ENCODE results near the gene UCKL1.
"Not testable (repeated sequence)": the region's sequence is repeated elsewhere in the genome, so short reads cannot be mapped to it uniquely, and the experiment has no call there.

UCKL1 gene

DNA sequence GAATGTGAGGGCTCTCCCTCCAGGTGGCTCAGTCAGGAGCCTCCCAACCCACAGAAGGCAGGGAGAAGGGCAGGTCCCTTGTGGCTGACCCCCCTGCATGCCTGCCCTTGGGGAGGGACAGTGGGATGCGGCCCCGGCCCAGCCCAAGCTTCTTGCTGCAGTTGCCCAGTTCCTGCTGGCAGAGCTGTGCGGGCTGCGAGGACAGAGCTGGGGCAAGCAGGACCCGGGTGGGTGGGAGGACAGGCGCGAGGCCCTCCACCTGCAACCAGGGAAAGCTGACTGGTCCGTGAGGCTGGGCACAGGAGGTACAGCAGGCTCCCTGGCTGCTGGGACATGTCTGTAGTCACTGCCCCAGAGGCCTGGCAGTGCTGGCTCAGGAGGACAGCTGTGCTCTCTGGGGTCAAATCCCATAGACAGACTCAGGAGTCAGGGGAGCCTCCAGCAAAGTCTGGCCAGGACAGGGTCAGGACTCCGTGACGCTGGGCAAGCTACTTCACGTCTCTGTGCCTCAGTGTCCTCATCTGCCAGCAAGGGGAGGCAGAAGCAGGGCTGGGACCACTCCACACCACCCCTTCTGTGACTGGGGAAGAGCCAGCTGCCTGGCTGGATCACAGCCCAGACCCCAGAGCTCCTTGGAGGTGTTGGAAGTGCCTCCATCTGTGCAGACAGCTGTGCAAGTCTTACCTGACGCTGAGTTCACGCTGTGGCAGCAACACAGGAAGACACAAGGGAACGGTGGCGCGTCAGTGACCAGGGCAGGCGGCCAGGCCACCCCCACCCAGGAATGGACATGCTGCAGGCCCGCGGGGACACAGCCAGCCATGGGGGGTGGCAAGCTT is 13.0 kb downstream of the UCKL1 start:
- no peak for DNase-seq

DNA sequence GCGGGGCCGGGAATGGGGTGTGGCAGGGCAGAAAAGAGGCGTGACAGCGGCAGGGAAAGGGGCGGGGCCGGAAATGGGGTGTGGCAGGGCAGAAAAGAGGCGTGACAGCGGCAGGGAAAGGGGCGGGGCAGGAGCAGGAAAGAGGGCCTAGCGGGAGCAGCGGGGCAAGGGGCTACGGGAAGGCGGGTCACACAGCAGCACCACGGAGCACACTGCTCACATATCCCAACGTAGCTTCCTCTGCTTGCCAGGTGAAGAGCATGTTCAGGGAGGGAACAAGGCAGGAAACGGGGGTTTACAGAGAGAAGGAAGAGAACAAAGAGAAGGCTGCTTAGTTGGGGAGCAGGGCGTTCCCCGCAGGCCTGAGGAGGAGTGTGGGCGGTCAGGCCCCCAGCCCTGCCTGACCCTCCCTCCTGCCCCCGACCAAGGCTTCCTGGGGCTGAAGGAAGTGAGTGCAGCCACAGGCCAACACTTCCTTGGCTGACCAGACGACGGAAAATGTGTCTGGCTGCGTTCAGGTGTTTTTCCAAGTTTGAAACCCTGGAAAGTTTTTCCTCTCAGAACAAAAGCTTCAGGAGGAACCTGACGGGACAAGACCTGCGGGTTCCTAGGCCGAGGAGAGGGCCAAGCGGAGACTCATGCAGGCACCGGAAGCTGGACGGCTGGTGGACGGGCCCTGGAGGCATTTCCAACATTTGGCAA is 13.8 kb downstream of the UCKL1 start:
- no peak for DNase-seq

DNA sequence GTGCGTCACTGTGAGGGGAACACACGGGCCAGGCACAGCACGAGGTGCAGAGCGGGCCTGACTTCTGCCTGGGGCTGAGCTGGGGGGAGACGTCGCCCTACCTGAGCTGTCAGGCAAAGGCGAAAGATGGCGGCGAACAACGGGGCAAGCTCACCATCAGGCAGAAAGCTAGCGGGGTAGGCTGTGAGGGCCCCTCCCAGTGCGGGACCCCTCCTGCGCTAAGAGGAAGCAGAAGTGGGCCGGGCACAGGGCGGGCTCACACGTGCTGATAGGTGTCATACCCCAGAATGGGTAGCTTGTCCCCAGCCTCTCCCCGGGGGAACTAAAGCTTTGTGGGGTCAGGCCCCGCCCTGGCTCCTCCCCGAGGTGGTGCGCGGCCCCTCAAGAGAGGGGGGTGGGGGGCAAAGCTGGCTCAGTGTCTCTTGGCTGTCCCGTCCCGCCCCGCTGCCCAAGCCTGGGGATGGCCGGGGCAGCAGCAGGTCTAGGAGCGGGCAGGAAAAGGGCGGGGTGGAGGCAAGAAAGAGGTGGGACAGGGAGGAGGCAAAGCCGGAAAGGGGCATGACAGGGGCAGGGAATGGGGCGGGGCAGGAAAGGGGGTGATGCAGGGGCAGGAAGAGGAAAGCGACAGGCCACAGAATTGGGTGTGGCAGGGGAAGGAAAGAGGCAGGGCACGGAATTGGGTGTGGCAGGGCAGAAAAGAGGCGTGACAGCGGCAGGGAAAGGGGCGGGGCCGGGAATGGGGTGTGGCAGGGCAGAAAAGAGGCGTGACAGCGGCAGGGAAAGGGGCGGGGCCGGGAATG is 14.7 kb downstream of the UCKL1 start:
- no peak for DNase-seq

DNA sequence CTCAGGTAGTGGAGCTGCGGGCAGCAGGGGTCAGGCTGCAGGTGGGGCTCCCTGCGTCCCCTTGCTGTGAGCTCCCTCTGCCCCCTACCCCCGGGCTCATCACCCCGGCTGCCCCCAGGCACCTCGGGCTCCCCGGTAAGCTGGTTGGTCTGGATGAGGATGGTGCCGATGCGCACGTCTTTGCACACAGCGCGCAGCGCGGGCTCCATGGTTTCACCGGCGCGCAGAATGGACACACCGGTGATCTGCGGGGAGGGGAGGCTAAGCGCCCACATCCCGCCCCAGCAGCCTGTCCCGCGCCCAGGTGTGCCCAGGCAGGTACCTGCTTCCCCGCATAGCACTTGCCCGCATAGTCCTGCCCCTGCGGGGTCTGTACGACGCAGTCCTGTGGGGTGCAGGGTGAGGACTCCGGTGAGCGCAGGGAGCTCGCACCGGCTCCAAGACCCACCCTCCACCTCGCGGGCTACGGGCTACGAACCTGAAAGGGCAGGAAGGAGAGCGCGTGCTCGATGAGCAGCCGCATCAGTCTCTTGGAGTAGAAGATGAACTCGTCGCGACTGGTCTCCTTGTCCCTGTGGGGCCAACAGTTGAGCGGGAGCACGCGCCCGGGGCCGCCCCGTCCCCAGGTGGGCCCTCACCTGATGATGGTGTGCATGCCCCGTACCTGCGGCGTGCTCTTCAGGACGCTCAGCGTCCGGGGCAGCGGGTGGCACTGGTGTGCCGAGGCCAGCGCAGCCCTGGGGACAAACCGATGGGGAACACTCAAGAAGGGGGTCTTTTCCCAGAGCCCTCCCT is 15.5 kb downstream of the UCKL1 start:
- DNase-seq, result no peak

DNA sequence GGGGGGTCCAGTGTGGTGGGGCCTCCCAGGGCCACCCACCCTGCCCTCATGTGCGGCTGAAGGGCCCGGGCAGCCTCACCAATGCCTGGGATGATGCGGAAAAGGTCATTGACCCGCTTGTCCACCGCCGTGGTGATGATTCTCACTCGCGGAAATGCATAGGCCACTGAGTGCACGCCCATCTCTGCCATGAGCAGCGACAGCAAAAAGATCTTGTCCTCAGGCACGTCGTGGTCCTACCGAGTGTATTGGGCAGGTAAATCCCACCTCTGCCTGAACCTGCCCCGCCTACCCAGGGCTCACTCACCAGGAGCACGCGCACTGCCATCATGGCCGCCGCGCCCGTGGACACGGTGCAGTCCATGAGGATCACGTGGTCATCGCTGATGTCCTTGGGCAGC is 16.1 kb downstream of the UCKL1 start:
- no peak for DNase-seq

DNA sequence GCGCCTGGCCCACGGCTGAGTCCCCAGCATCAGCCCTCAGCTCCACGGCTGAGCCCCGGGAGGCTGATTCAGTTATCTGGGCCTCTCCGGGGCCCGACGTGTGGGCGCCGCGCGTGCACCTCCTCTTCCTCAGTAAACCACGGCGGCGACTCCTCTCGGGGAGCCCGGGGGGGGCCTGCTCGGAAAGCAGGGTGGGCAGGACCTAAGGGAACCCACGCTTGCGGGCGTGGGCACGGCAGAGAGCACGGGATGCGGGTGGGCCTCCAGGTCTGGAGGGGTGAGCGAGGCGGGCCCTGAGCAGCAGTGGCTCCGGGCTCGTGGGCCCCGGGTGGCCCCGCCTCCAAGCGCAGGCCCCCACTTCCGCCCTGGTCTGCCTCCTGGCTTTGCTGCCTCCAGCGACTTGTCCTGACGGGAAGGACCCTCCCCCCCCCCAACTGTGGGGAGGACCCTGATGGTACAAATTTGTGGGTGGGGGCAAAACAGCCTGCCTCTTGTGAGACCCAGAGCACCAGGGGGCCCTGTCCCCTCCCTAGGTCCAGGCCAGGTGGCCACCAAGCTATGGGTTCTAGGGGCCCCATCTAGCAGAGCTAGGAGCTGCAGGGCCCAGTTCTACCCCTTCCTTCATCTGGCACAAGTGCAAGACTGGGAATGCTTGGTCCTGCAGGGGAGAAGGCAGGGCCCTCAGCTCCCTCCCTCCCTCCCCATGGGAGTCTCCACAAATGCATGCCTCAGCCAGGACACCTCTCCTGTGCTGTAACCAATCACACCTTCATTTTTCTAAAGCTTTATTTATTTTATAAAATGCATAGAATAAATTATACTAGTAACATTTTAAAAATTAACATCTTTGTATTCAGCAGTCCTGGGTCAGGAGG is 16.9 kb downstream of the UCKL1 start:
- no peak for DNase-seq

DNA sequence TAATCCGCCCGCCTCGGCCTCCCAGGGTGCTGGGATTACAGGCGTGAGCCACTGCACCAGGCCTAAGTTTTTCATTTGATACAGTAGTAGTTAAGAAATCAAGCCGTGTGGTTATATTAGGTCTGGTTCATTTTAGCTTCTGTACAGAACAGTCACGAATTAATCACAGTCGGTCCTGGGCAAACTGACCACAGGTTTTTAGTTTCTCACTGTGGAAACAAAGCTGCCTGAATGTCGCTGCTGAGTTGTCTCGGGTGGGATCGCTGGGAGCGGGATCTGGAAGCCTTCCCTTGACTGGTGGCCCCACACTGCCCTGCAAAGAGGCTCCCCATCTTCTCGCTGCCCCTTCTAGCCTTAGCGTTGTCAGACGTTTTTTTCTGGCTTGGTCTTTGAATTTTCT is 18.6 kb downstream of the UCKL1 start:
- DNase-seq, result no peak

DNA sequence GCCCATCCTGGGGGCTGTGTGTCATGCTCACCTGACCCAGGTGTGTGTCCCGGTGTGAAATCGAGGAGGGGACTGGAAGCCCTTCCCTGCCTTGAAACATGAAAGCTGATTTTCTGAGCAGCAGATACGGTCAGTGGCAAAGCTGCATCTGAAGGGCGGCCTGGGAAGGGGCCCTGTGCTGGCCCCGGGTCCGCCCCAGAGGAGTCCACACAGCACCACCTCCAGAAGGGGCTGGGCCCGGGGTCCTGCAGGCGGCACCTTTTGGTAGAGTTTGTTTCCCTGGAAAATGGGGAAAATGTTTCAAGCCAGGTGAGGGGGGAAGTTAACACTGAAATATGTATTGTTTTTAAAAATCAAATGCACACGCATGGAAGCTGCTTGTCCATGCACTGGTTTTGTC is 20.8 kb downstream of the UCKL1 start:
- no peak for DNase-seq

DNA sequence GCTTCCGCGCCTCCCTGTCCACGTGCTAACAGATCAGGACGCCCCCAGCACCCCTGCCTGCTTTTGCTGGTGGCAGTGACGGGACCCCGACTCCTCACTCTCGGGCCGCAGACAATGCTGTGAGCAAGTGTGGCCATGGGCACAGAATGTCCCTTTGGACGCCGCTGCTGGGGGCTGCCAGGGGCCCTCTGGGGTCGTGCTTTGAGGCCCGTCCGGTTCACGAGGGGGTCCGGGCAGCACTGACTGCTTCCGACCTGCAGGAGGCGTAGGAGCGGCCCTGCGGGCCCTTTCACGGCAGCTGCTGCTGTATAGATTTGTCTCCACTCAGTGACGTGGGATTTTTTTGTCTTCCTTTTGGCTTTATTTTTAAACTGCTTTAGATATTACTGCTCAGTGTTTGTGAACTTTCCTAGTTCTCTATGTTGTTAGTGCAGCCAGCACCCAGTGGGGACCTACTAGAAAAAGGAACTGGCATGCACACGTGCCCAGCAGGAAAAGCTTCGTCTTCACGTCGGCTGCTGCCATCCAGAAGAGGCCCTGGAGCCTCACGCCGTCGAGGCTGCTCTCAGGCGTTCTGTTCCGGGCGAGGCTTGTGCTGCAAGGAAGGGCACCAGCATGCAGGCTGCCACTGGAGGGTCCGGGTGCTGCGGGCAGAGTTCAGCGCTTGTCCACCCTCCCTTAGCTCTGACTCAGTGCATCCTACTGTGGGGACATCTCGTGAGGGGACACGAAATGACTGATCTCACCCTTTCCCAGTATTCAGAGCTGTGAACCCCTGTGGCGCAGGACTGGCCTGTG is 21.7 kb downstream of the UCKL1 start:
- no peak for DNase-seq

DNA sequence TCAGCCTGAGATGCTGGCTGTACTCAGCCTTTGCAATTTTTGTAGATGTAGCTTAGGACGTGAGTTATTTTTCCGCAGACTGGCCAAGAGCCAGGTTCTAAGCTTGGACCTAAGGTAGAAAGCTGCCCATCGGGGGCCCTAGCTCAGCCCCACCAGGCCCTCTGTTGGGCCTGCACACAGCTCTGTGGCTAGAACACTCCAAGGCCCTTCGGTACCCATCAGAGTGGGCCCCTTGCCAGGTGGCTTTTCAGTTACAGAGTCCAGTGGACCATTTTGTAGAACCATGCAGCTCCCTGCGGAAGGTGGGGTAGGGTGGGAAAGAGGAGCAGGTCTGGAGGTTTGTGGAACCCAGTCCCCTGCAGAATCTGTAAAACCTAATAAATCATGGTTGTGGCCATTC is 22.6 kb downstream of the UCKL1 start:
- no peak for DNase-seq

DNA sequence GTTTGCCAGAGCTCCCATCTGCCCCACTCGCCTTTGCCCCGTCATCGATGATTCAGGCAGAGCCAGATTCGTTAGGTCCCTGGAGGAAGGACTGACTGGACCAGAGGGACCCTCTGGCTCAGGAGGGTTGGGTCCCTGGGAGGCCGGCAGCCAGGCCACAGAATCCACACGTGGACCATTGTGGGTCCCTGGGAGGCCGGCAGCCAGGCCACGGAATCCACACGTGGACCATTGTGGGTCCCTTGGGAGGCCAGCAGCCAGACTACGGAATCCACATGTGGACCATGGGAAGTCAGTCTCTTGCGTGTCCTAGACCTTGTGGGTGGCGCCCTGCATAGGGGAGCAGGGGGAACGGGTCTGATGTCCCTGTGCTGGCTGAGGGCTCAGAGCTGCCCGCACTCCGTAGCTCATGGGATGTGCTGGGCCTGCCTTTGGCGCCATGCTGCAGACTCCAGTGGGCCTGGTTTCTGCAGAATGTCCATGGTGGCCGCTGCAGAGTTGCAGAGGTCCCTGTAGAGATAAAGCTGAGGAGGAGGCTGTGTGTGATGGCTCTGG is 23.5 kb downstream of the UCKL1 start:
- no peak for DNase-seq

DNA sequence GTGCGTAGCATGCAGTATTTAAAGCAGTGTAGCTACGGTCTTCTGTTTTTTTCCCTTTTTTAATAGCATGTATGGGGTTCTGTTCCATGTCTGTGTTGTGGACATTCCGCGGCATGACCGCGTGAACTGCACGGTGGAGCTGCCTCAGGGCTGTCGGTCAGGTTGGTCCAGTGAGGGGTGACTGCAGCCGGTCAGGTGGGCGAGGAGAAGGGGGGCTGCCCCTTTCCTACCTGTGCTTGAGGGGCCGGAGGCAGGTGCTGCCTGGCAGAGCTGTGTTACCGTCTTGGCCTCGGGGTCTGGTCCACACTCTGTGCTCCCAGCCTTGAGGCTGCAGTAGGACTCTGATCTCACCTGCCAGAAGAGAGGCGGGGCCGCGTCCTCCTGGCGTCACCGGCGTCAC is 24.5 kb downstream of the UCKL1 start:
- DNase-seq, result no peak

DNA sequence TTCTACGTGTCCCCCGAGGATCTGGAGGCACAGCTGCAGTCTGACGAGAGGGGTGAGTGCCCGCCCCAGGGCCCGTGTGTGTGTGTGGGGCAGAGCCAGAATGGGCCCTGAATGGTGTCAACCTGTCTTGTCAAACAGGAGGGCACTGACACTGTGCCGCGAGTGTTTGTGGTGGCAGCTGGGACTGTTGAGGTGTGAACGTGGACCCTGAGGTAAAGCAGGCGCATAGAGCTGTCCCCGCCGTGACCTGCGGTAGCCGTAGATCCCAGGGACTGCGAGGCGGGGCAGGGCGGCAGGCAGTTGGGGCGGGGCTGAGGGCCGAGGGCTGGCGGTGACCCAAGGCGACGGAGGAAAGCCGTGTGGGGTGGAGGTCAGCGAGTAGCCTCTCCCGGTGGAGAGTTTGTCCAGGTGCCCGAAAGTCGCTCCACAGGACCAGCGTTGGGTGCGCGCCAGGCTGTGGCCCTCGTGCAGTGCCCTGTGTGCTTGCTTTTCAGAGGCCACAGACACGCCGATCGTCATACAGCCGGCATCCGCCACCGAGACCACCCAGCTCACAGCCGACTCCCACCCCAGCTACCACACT is 25.2 kb downstream of the UCKL1 start:
- DNase-seq, result no peak

DNA sequence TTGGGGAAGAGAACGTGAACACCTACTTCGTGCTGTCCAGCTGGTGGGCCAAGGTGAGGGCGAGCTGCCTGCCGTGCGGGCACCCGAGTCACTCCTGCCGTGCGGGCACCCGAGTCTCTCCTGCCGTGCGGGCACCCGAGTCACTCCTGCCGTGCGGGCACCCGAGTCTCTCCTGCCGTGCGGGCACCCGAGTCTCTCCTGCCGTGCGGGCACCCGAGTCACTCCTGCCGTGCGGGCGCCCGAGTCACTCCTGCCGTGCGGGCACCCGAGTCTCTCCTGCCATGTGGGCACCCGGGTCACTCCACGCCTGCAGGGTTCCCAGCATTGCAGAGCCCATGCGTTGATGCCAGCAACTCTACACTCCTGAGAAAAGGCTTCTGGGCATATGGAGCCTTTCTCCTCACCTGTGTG is 26.7 kb downstream of the UCKL1 start:
- not testable (repeated sequence) for DNase-seq

DNA sequence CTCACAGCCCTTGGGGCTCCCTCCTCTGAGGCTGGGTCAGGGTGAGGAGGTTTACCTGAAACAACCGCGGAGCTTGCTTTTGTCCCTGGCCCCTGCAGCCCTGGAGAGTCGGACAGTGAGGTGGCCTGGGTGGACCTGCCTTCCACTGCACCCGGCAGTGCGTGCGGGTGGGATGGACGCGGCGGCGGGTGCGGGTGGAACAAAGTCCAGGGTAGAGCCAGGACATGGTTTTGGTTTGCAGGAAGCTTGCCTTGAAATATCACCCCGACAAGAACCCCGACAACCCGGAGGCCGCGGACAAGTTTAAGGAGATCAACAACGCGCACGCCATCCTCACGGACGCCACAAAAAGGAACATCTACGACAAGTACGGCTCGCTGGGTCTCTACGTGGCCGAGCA is 27.1 kb downstream of the UCKL1 start:
- no peak for DNase-seq

DNA sequence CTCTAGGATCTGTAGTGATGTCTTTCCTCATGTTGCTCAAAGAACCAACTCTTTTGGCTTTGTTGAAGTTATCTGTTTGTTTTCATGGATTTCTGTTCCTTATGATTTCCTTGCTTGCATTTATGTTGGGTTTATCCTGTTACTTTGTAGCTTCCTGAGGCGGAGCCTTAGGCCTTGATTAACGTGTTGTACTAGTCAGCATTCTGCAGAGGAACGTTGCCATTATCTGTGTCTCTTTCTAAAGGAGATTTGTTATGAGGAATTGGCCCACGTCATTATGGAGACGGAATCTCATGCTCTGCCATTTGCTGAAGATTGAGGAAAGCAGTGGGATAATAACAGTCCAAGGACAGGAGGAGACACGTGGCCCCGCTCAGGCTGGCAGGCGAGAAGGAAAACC is 29.9 kb downstream of the UCKL1 start:
- no peak for DNase-seq

DNA sequence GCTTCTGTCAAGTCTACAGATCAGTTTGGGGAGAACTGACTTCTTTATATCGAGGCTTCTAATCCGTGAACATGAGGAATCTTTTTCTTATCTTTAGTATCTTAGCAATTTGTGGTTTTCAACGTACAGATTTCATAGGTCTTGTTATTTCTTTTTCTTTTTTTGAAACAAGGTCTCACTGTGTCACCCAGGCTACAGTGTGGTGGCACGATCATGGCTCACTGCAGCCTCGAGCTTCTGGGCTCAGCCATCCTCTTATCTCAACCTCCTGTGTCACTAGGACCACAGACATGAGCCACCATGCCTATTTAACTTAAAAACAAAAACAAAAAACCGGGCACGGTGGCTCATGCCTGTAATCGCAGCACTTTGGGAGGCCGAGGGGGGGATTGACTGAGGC is 32.0 kb downstream of the UCKL1 start:
- no peak for DNase-seq

DNA sequence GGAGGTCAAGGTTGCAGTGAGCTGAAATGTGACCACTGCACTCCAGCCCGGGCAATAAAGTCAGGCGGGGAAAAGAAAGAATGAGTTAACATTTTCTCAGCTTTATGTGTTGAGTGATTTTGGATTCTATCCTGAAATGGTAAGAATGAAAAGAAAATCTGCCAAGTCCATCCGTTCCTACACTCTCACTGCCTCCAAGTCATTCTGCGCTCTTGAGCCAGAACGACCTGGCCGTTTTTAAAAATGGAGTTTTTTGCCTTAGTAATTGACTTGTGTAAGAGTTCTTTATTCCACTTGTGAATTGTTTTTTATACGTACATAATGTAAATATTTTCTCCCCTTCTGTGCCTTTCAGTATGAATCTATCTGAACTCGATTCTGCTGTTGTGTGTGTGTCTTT is 32.6 kb downstream of the UCKL1 start:
- DNase-seq, result no peak

DNA sequence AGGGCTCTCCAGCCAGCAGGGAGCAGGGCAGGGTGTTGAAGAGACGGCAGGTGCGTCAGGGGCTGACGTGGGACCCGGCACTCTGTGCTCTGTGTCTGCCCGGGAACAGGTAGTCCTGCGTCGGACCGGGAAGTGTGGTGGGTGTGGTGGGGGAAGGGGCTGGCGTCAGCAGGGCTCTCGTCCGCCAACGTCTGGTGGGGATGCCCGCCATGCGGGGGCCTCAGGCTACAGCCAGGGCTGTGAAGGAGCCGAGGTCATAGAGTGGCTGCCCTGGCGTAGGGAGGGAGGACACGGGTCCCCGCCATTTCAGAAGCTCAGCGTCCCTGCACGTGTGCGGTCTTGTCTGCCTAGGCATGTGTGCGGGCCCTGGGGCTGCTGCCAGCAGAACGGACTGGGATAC is 36.0 kb downstream of the UCKL1 start:
- no peak for DNase-seq

DNA sequence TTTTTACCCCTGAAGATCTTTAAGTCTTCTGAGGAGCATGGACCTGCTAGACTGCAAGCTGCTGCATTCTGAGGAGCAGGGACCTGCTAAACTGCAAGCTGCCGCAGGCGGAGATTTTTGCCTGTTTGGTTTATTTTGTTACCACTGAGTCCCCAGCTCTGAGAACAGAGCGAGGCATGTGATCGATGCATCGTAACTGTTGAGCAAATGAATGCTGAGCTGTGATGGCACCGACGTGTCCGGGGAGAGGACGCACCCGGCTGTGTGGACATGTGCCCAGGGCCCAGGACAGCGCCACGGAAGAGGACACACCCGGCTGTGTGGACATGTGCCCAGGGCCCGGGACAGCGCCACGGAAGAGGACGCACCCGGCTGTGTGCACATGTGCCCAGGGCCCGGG is 37.1 kb downstream of the UCKL1 start:
- no peak for DNase-seq

Measured in NCI-H510A (cell line).